GOT3 (cell line): Measurements from ENCODE around the gene IGLON5.

ENCODE experiments used
- DNase-seq: peaks from one replicate; lab custom pipeline; 2025; ENCODE audit warnings: mixed read lengths; lab: John Stamatoyannopoulos, UW

IGLON5 gene

DNA sequence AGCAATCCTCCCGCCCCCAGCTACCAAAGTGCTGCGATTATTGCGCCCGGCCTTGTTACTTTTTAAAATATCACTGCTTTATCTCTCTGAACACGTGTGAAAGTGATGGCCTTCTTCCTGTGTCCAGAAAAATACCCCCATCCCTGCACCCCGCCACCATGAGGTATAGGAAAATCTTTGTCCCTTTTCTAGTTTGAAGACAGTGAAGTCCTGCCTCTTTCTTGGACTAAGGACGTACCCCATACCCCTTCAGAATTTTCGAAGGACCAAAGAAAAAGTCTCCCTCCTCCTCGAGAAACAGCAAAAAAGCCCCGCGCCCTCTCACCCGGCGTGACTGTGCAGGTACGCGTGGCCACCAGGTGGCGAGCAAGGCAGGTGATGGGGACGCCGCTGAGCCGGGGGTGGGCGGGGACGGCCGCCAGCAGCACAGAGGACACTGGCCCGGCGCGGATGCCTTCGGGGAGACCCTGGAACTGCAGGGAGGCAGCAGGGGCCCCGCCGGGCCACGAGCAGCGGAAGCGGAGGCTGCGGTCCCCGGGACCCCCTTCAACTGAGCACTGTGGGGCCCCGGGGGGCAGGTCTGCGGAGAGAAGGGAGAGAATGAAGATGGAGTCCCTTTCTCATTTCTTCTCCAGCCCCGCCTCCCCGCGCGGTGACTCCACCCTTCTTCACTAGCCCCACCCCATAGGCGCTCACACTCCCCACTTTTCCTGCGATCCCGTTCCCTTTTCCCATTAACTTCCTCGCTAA is 27.3 kb downstream of the IGLON5 start:
- DNase-seq, result peak; percentile 81

DNA sequence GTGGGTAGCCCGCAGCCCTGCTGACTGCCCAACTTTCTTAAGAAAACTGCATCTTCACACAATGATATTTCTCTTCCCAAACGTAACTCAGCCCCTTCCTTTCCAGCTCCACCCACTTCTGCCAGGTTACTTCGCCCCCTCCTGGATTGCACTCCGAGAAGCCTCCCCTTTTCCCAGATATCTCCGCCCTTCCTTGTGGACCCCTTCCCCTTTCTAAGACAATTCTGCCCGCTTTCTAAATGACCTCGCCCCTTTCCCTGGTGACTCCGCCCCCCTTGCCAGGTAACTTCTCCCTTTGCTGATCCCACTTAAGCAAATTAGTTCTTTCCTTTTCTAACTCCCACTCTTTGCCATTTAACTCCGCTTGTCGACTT is 27.9 kb downstream of the IGLON5 start:
- DNase-seq, result no peak

DNA sequence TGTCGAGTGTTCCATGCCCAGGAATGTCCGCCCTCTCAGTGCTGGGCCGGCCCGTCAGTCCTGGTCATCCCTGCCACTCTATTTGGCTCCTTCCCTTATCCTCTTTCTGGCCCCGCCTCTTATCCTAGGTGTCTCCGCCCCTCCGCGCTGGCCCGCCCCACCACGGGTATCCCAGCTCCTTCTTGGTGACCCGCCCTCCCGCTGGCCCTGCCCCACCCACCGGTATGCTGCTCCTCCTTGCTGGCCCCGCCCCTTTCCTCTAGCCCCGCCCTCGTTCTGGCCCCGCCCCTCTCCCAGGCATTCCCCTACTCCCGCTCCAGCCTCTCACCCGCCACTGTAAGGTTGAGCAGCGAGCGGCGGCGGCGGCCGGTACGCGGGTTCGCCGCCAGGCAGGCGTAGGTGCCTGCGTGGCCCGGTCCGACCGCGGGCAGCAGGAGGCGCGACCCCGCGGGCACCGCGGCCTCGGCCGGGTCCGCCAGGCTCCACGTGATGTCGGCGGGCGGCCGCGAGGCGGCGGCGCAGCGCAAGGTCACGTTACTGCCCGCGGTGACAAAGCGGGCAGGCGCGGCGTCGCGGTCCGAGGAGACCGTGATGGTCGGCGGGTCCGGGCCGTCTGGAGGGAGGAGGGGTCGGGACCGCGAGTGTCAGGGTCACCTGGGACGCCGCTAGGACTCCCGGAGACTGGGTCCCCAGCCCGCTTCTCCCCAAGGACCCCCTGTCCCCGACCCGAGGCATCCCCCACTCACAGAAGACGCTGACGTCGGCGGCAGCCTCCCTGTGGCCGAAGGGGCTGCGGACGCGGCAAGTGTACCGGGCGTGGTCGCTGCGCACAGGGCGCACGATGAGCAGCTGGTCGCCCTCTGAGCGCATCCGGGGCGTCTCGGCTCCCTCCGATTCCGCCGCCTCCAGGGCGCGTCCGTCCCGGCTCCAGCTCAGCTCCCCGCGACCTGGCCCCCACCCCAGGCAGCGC is 28.5 kb downstream of the IGLON5 start:
- DNase-seq, result peak; percentile 86

DNA sequence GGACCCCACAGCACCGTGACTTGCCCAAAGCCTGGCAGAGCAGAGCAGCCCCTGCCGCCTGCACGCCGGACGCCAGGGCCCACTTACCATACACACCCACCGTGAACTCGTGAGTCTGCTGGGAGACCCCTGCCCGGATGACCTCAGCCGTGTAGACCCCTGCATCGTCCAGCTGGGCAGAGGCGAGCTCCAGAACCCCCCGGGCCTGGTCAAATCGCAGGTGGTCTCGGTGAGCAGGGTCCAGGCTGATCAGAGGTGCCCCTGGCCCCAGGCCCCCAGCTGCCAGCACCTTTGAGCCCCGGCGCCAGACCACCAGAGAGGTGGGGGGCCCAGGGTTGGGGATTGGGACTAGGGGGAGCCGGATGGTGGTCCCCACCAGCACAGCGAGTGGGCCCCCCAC is 29.6 kb downstream of the IGLON5 start:
- no peak for DNase-seq

DNA sequence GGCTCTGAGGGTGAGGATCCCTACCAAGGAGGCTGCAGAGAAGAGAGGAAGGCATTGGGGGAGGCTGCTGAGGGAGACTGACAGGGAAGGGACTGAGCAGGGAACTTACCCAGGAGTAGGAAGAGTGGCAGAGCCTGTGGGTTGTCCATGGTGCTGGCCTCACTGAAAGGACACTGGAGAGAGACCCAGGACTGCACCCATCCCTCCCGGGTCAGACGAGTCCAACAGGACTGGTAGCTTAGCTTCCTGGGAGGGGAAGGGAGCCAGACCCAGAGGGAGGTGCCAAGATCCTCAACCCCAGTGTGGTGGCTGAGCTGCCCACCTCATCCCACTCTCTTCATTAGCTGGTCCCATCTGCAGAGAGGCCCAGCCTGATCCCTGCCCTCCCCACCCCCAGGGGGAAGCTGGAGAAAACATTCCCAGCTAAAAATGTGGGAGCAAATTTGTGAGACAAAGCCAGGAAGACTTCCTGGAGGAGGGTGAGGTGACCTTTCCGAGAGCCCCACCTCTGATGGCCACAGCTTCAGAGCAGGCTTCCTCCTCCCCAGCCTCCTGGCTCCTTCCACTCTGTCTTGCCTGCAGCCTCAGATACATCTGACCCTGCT is 30.6 kb downstream of the IGLON5 start, which contains the start of gene VSIG10L:
Gene VSIG10L (minus strand): TSS at position 164 of the 605 bp plus-strand sequence. CDS start 15 bp downstream, at position 149.
- no peak for DNase-seq

GRCh38 chr19:51342631-51343569 is 31.5 kb downstream of the IGLON5 start:
- no peak for DNase-seq

DNA sequence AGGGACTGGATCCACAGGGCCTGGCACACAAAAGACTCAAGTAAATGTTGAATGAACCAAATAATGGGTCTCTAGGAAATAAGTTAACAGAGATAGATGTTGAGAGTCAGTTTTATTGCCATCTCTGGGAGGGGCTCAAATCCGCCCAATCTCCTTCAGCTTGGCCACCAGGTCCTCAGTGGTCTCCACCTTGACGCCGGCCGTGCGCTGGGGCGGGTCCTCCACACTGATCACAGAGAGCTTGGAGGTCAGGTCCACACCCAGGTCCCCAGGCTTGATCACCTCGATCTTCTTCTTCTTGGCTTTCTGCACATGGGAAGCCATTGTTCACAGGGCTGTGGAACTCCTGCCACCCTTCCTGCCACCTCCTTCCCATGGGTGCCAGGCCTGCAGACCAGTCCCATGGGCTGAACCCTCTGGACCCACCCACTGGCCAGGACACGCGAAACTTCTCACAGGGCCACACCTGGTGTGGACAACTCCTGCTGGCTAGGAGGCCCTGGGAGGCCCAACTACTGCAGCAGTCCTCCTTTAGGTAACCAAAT is 33.7 kb downstream of the IGLON5 start:
- no peak for DNase-seq

DNA sequence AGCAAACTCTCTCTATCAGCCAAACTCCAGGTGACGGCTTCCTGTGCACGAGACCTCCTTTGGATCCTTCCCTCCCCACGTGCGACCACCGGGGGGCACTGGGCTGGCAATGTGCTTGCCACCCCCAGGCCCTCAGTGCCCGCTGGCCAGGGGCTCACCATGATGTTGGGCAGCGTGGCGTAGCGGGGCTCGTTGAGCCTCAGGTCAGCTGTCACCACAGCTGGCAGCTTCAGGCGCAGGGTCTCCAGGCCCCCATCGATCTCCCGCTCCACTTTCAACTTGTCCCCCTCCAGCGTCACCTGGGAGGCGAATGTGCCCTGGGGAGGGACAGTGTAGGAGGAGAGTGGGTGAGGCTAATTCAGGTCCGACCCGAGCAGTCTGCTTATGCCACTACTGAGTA is 35.3 kb downstream of the IGLON5 start:
- no peak for DNase-seq

- DNase-seq, result no peak
Observed at GRCh38 chr19:51347209-51347928, 35.9 kb downstream of the IGLON5 start.

DNA sequence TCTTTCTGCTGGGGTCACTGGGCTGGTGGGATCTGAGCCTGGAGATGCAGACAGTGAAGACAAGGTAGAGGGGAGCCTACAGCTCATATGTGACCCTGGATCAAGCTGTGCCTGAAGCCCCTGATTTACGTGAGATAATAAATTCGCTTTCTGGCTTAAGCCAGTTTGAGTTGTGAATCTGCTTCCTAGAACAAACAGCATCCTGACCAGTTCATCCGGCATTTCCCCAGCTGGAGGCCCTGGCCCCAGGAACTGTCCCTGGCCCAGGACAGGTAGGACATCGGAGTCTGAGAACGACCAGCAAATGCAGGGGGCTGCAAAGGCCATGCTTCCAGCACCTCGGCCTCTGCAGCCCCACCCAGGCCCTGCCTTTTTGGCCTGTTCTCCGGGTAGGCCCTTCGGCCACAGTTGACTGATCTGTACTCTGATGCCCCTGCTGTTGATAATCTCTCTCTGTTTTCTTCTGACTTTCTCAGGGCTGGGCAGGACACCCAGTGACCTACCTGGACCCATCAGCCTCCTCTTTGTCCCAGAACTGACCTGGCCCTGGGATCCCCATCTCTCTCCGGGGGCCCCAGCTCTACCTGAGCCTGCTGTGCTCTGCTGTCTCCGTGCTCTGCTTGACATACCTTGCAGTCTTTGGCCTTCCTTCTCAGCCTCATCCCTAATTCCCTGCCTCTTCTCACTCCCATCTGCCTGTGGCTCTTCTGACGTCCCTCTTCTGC is 40.0 kb downstream of the IGLON5 start:
- DNase-seq, result no peak

GRCh38 chr19:51352783-51353360 is 41.4 kb downstream of the IGLON5 start:
- no peak for DNase-seq

DNA sequence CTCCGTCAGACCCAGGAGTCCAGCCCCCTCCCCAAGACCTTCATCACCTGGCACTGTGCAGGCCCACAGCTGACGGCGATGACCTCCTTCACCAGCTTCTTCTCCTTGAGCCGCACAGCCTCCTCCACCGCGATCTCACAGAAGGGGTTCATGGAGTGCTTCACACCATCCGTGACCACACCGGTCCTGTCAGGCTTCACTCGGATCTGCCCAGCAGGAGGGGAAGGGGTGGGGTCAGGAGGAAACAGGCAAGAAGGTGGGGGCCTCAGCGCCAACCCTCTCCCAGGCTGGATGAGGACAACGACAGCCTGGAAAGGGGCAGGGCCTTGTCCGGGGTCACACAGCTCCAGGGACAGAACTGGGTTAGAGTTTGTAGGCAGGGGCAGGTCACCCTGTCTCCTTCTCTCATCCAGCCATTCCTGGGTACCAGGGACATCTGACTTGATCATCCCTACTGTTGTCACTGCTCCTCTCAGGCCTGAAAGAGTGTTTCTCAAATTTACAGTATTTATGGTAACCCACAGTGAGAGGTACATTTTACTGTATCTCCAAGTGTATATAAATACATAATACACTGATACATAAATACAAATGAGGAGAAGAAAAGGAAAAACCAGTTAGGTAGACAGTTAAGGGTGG is 42.8 kb downstream of the IGLON5 start:
- no peak for DNase-seq

- no peak for DNase-seq
Observed at GRCh38 chr19:51354742-51355148, 43.3 kb downstream of the IGLON5 start.

- no peak for DNase-seq
Observed at GRCh38 chr19:51356159-51356801, 44.8 kb downstream of the IGLON5 start.

GRCh38 chr19:51357952-51358351 is 46.5 kb downstream of the IGLON5 start:
- no peak for DNase-seq

GRCh38 chr19:51359294-51359693 is 47.9 kb downstream of the IGLON5 start:
- DNase-seq, result no peak

DNA sequence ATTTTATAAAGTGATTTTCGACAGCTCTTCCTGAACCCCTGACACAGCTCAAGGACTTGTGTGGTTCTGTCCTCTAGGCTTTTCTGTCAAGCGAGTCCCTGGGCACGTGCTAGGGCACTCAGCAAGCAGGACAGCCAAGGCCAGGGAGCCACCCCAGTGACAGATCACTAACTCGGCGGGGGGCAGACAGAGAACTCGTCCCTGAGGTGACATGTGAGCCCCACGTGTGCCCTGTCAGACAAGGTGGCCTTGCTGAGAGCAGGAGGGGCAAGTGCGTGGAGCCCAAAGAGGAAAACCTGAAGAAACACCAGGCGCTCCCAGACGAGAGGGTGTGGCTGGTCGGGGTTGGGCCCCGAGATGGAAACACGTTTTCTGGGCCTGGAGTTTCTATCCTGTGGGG is 49.8 kb downstream of the IGLON5 start:
- DNase-seq, result no peak
